Left hindlimb (tissue), 1 donor: ENCODE results near the gene NOP9.
A peak's percentile ranks its signal among the peaks of the same experiment; 100 is the strongest.

ENCODE experiments used
- DNase-seq: peaks from one replicate; pipeline ENCODE4 v3.0.0-alpha.2; 2018

Gene NOP9

GRCh38 chr14:24263848-24264247 lies 35.8 kb upstream of the NOP9 start:
- no peak for DNase-seq

- no peak for DNase-seq
These were observed 35.4 kb upstream of the NOP9 start for GRCh38 chr14:24264298-24264697.

- no peak for DNase-seq
These were observed 33.1 kb upstream of the NOP9 start for GRCh38 chr14:24266344-24267244.

- DNase-seq, result no peak
These were observed 32.1 kb upstream of the NOP9 start for GRCh38 chr14:24267516-24267915.

- DNase-seq, result no peak
These were observed 31.4 kb upstream of the NOP9 start for GRCh38 chr14:24268225-24268624.

GRCh38 chr14:24269368-24269767 lies 30.3 kb upstream of the NOP9 start:
- no peak for DNase-seq

- DNase-seq, result no peak
These were observed 29.6 kb upstream of the NOP9 start for GRCh38 chr14:24269910-24270536.

GRCh38 chr14:24270537-24271133 lies 29.0 kb upstream of the NOP9 start:
- DNase-seq, result no peak

- peak; percentile 90 for DNase-seq
These were observed 28.4 kb upstream of the NOP9 start, which contains the start of gene RABGGTA for GRCh38 chr14:24271134-24271833. Gene RABGGTA (minus strand): TSS chr14:24271597. CDS start chr14:24271115, 482 bp downstream.

GRCh38 chr14:24271834-24272263 lies 27.8 kb upstream of the NOP9 start:
- no peak for DNase-seq

GRCh38 chr14:24272467-24272866 lies 27.2 kb upstream of the NOP9 start:
- DNase-seq, result no peak

GRCh38 chr14:24273422-24273998 lies 26.1 kb upstream of the NOP9 start:
- DNase-seq, result no peak

- DNase-seq, result no peak
These were observed 25.5 kb upstream of the NOP9 start for GRCh38 chr14:24274101-24274543.

GRCh38 chr14:24277071-24277470 lies 22.6 kb upstream of the NOP9 start:
- DNase-seq, result no peak

GRCh38 chr14:24277606-24278321 lies 21.9 kb upstream of the NOP9 start:
- DNase-seq, result no peak

- no peak for DNase-seq
These were observed 21.2 kb upstream of the NOP9 start for GRCh38 chr14:24278424-24278823.

GRCh38 chr14:24279301-24280186 lies 20.1 kb upstream of the NOP9 start:
- DNase-seq, result no peak

GRCh38 chr14:24280797-24281460 lies 18.7 kb upstream of the NOP9 start:
- DNase-seq, result no peak

GRCh38 chr14:24281636-24282035 lies 18.0 kb upstream of the NOP9 start:
- no peak for DNase-seq

- DNase-seq, result no peak
These were observed 16.9 kb upstream of the NOP9 start for GRCh38 chr14:24282736-24283135.
